ENCODE results near the gene PRPSAP1.

The PRPSAP1 gene

GRCh38 chr17:76353599-76354316, at the start of gene PRPSAP1:
TSS of gene PRPSAP1 (minus strand) at chr17:76353916. CDS start at chr17:76353703, 213 bp downstream.
- peak; percentile 97 for DNase-seq

- no peak for DNase-seq
These were observed 49.0 kb upstream of the PRPSAP1 start for GRCh38 chr17:76402711-76403110.

GRCh38 chr17:76399175-76400172, 45.8 kb upstream of the PRPSAP1 start:
- DNase-seq: no peak

- DNase-seq: no peak
These were observed 44.9 kb upstream of the PRPSAP1 start for GRCh38 chr17:76398523-76399174.

GRCh38 chr17:76397687-76398522, 44.2 kb upstream of the PRPSAP1 start:
- peak; percentile 20 for DNase-seq

- DNase-seq: no peak
These were observed 43.5 kb upstream of the PRPSAP1 start for GRCh38 chr17:76397184-76397583.

GRCh38 chr17:76395980-76396379, 42.3 kb upstream of the PRPSAP1 start:
- no peak for DNase-seq

- DNase-seq: no peak
These were observed 40.5 kb upstream of the PRPSAP1 start for GRCh38 chr17:76394166-76394565.

GRCh38 chr17:76391200-76391715, 37.5 kb upstream of the PRPSAP1 start:
- DNase-seq: no peak

GRCh38 chr17:76390003-76390421, 36.3 kb upstream of the PRPSAP1 start:
- DNase-seq: no peak

GRCh38 chr17:76388966-76389888, 35.5 kb upstream of the PRPSAP1 start:
- no peak for DNase-seq

- no peak for DNase-seq
These were observed 33.5 kb upstream of the PRPSAP1 start for GRCh38 chr17:76386966-76387765.

GRCh38 chr17:76385892-76386786, 32.4 kb upstream of the PRPSAP1 start:
- DNase-seq: peak; percentile 35

- DNase-seq: peak; percentile 13
These were observed 31.5 kb upstream of the PRPSAP1 start for GRCh38 chr17:76384987-76385891.

- peak; percentile 25 for DNase-seq
These were observed 30.7 kb upstream of the PRPSAP1 start, which contains the start of gene SPHK1 for GRCh38 chr17:76384222-76384986. TSS of gene SPHK1 (plus strand) at chr17:76384609. CDS start at chr17:76385645, 1,036 bp downstream.

- DNase-seq: no peak
These were observed 30.0 kb upstream of the PRPSAP1 start for GRCh38 chr17:76383546-76384221.
